ENCODE data around the gene BAG1.

DNA sequence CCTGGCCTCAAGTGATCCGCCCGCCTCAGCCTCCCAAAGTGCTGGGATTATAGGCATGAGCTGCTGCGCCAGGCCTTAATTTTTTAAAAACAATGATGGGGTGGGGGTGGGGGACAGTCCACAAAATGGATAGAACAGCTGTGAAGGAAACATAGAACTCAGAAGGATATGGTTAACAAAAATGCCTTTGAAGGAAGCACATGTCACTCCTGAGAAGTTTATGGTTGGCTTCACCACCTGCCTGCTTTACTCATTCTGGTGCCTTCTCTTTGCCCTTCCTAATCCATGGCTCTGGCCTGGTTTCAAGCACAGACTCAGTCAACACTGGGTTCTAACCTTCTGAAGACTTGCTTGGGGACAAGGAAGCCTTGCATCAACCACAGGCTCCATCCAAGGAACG, 10.3 kb downstream of the BAG1 start:
- TF ChIP-seq POLR2A (IDR thresholded peaks at IDR 0.05; ENCODE audit: low read depth, low read length) (no peak), POLR2AphosphoS5 (IDR thresholded peaks at IDR 0.05; ENCODE audit: low read depth, low read length) (no peak), TAF1 (IDR thresholded peaks at IDR 0.05; ENCODE audit: low read depth, low read length) (no peak)
